ENCODE results near the gene SMG6.
A peak's percentile ranks its signal among the peaks of the same experiment; 100 is the strongest.

The SMG6 gene

DNA sequence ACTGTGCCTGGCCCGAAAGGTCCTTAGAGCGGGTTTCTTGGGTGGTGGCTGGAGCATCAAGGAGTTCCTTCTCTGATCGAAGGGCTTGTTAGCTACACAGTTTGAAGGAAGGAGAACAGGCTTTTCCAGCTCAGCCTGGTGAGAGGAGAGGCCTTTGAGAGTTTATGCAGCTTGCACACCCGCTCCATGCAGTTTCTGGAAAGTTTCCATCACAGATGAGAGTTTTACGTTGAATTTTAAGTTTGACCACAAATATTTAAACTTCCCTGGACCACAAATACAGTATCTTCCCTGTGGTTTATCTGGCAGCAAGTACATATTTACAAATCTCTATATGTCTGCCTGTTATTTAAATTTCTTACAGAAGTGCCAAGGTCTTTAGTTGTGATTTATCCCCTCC is 191.9 kb downstream of the SMG6 start:
- H3K9ac ChIP-seq (ENCODE audit: low read depth, low read length), result no peak overlapping the region
- H3K36me3 ChIP-seq (ENCODE audit: control insufficient read depth, insufficient read depth, low read length), result no peaks in the 10 kb centered on the region
- H3K9me3 ChIP-seq (ENCODE audit: control insufficient read depth, insufficient read depth, low read length), result no peaks in the 10 kb centered on the region
- H3K27me3 ChIP-seq (ENCODE audit: control insufficient read depth, insufficient read depth, low read length), result no peaks in the 10 kb centered on the region
- no peak overlapping the region for H3K4me3 ChIP-seq (ENCODE audit: low read depth, low read length)
- H3K4me1 ChIP-seq (ENCODE audit: control insufficient read depth, insufficient read depth, low read length), result no peaks in the 10 kb centered on the region

DNA sequence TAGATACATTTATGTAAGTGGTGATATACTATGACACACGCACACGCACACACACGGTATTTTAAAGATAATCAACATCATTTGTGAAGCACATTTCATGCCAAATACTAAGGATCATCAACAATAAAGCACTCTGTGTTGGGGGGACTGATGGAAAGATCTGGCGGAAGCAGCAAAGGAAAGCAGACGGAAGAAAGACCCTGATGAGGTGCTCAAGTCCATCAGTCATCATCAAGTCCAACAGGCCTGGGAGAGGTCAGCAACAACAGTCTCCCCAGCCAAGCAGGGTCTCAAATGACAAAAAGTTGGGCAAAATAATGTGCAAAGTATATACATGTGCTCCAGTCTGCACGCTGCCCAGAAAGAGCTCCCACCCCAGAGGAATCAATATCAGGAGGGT is 193.1 kb downstream of the SMG6 start:
- Histone ChIP-seq H3K9ac (ENCODE audit: low read depth, low read length) (no peak overlapping the region), H3K4me3 (ENCODE audit: low read depth, low read length) (no peak overlapping the region), H3K9me3 (ENCODE audit: control insufficient read depth, insufficient read depth, low read length) (no peaks in the 10 kb centered on the region), H3K4me1 (ENCODE audit: control insufficient read depth, insufficient read depth, low read length) (no peaks in the 10 kb centered on the region), H3K27me3 (ENCODE audit: control insufficient read depth, insufficient read depth, low read length) (no peaks in the 10 kb centered on the region), H3K36me3 (ENCODE audit: control insufficient read depth, insufficient read depth, low read length) (no peaks in the 10 kb centered on the region)

DNA sequence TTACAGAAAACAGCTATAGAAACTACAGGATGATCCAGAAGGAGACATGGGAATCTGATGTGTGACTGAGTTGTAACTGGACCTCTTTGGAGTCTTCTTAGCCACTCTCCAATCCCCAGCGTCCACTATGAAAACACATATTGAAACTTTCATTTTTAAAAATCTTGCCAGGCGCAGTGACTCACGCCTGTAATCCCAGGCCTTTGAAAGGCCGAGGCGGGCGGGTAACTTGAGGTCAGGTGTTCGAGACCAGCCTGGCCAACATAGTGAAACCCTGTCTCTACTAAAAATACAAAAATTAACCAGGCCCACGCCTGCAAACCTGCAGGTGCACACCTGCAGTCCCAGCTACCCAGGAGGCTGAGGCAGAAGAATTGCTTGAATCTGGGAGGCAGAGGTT is 195.4 kb downstream of the SMG6 start:
- H3K36me3 ChIP-seq (ENCODE audit: control insufficient read depth, insufficient read depth, low read length), result no peaks in the 10 kb centered on the region
- H3K9ac ChIP-seq (ENCODE audit: low read depth, low read length), result no peak overlapping the region
- no peaks in the 10 kb centered on the region for H3K27me3 ChIP-seq (ENCODE audit: control insufficient read depth, insufficient read depth, low read length)
- no peaks in the 10 kb centered on the region for H3K9me3 ChIP-seq (ENCODE audit: control insufficient read depth, insufficient read depth, low read length)
- H3K4me1 ChIP-seq (ENCODE audit: control insufficient read depth, insufficient read depth, low read length), result no peaks in the 10 kb centered on the region
- H3K4me3 ChIP-seq (ENCODE audit: low read depth, low read length), result no peak overlapping the region

DNA sequence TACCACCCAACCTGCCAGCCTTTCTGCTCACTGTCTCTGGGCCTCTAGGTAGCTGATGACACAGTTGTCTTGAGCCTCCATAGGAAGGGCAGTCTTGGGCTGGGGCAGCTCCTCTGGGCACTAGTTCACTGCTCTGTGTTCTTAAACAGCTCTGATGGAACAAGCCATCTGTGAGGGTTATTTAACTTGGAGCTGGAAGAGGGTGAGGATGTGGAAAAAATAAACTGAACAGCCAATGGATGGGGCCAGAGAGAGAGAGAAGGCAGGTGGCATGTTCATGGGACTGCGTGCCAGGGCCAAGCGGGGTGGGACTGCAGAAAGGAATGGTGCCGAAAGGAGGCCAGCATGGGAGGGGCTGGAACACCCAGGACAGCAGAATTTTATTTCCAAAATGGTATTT is 196.1 kb downstream of the SMG6 start:
- no peak overlapping the region for H3K4me3 ChIP-seq (ENCODE audit: low read depth, low read length)
- no peaks in the 10 kb centered on the region for H3K4me1 ChIP-seq (ENCODE audit: control insufficient read depth, insufficient read depth, low read length)
- H3K27me3 ChIP-seq (ENCODE audit: control insufficient read depth, insufficient read depth, low read length), result no peaks in the 10 kb centered on the region
- H3K9ac ChIP-seq (ENCODE audit: low read depth, low read length), result no peak overlapping the region
- H3K36me3 ChIP-seq (ENCODE audit: control insufficient read depth, insufficient read depth, low read length), result no peaks in the 10 kb centered on the region
- H3K9me3 ChIP-seq (ENCODE audit: control insufficient read depth, insufficient read depth, low read length), result no peaks in the 10 kb centered on the region

DNA sequence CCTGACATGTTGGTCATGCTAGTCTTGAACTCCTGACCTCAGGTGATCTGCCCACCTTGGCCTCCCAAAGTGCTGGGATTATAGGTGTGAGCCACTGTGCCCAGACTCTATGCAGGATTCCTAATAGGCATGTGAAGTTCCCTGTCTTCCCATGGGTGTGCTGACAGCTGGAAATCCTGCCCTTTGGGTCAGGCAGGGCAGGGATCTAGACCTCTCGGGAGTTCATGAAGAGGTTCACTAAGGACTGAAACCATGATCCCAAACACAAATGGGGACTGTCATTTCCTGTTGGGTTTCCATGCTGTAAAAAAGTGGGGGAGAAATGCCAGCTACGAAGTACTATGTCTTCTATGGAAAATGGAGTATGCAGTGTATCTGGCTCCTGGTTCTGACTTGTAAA is 196.5 kb downstream of the SMG6 start:
- Histone ChIP-seq H3K4me3 (ENCODE audit: low read depth, low read length) (no peak overlapping the region), H3K9ac (ENCODE audit: low read depth, low read length) (no peak overlapping the region), H3K4me1 (ENCODE audit: control insufficient read depth, insufficient read depth, low read length) (no peaks in the 10 kb centered on the region), H3K9me3 (ENCODE audit: control insufficient read depth, insufficient read depth, low read length) (no peaks in the 10 kb centered on the region), H3K27me3 (ENCODE audit: control insufficient read depth, insufficient read depth, low read length) (no peaks in the 10 kb centered on the region), H3K36me3 (ENCODE audit: control insufficient read depth, insufficient read depth, low read length) (no peaks in the 10 kb centered on the region)

DNA sequence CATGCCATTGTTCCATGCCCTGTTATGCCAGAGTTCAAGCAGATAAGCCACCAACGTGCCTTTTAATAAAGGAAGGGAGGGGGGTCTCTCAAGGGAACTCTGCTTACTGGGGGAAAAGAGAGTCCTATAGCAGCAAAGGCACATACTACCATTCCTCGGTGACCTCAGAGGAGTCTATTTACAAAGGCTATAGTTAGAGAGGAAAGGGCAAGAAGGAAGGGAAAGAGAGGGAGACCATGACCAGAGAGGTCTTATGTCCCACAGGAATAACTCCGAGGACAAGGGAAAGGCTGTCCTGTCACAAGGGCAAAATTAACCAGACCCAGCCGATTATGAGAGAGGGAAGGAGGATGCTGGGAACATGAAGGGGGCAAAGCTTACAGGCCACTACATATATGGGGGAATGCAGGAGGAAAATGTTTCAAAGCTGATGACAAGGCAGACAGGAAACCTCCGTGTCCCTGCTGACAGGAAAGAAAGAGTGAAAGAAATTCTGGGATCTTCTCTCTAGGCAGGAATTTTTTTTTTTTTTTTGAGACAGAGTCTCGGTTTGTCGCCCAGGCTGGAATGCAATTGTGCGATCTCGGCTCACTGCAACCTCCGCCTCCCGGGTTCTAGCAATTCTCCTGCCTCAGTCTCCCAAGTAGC is 197.2 kb downstream of the SMG6 start:
- no peaks in the 10 kb centered on the region for H3K4me1 ChIP-seq (ENCODE audit: control insufficient read depth, insufficient read depth, low read length)
- no peak overlapping the region for H3K4me3 ChIP-seq (ENCODE audit: low read depth, low read length)
- no peaks in the 10 kb centered on the region for H3K27me3 ChIP-seq (ENCODE audit: control insufficient read depth, insufficient read depth, low read length)
- H3K36me3 ChIP-seq (ENCODE audit: control insufficient read depth, insufficient read depth, low read length), result no peaks in the 10 kb centered on the region
- no peaks in the 10 kb centered on the region for H3K9me3 ChIP-seq (ENCODE audit: control insufficient read depth, insufficient read depth, low read length)
- no peak overlapping the region for H3K9ac ChIP-seq (ENCODE audit: low read depth, low read length)

DNA sequence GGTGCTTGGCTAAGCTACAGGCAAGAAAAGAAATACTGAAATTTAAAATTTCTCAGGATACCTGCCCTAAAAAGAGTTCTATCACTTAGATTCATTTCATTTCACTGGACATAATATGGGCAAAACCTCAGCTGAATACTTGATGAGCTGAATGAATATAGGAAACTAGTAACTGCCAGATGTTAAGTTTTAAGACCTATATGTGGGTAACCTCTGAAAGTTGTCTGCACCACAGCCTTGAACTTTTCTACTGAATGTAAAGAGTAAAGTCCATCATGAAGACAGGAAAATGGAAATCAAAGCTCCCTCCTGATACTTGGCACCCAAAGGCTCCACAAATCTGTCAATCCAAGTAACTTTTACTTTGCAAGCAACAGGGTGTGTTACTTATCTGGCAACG is 197.9 kb downstream of the SMG6 start:
- no peaks in the 10 kb centered on the region for H3K9me3 ChIP-seq (ENCODE audit: control insufficient read depth, insufficient read depth, low read length)
- no peak overlapping the region for H3K9ac ChIP-seq (ENCODE audit: low read depth, low read length)
- no peak overlapping the region for H3K4me3 ChIP-seq (ENCODE audit: low read depth, low read length)
- no peaks in the 10 kb centered on the region for H3K36me3 ChIP-seq (ENCODE audit: control insufficient read depth, insufficient read depth, low read length)
- no peaks in the 10 kb centered on the region for H3K27me3 ChIP-seq (ENCODE audit: control insufficient read depth, insufficient read depth, low read length)
- no peaks in the 10 kb centered on the region for H3K4me1 ChIP-seq (ENCODE audit: control insufficient read depth, insufficient read depth, low read length)

DNA sequence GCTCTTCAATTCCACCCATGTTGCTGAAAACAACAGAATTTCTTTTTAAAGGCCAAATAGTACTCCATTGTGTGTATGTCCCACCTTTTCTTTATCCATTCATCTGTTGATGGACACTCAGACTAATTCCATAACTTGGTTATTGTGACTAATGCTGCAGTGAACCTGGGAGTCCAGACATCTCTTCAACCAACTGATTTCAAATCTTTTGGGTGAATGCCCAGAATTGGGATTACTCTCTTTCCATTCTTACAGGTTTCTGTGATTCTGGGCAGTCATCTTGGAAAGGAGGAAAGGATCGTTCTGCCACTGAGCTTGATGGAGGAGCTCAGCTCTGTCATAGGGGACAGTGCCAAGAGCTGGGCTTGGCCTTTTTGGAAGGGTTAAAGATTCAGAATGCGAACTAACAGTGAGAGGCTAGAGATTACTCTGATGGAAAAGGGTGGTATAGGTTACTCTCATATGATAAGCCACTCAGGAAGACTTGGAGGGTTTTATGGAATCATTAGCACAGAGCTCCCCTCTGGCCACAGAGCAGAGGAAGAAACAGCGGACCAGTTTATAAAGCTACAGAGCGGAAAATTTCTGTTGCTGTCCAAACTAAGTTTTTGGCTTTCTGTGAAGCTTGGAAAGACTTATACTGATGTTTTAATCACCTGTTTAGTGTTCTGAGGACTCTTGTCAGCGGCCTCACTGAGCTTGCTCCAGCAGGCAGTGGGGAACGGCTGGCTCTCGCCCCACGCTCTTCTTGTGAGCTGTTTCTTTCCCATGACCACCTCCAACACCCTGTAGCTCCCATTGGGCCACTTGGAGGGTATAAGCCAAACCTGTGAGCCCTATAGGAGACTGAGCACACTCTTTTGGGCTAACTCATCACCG is 200.4 kb downstream of the SMG6 start:
- Histone ChIP-seq H3K36me3 (ENCODE audit: control insufficient read depth, insufficient read depth, low read length) (no peaks in the 10 kb centered on the region), H3K9ac (ENCODE audit: low read depth, low read length) (no peak overlapping the region), H3K4me3 (ENCODE audit: low read depth, low read length) (no peak overlapping the region), H3K4me1 (ENCODE audit: control insufficient read depth, insufficient read depth, low read length) (no peaks in the 10 kb centered on the region), H3K27me3 (ENCODE audit: control insufficient read depth, insufficient read depth, low read length) (no peaks in the 10 kb centered on the region), H3K9me3 (ENCODE audit: control insufficient read depth, insufficient read depth, low read length) (no peaks in the 10 kb centered on the region)

DNA sequence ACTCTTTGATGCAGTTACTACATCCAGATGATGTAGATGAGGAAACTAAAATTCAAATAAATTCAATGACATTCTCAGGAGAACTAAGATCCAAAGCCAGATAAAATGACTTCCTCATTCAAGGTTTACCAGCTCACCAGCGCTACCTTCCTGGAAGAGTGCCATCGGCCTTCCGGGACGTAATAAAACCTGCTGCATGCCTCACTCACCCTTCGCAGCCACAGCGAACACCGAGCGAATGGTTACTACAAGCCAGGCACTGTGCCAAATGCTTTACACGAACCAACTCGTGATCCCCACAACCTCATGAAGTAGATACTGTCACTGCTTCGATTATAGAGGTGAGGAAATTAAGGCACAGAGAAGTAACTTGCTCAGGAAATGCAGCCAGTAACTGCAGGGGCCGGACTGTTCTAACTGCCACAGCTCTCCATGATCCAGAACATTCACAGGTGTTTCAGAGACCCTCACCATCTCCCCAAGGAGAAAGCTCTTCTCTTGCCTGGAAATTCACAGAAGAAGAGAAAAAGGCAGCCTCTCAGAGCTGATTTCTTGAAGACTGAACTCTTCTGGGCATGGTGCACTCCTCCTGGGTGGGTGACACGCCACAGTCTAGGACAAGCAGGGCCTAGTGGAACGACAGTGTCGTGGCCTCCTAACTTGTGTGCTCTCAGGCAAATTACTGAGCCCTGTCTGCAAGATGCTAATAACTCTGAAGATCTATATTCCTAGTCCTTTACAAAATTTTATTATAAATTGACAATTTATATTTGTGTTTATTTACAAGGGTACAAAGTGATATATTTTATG is 201.9 kb downstream of the SMG6 start:
- no peak overlapping the region for H3K4me3 ChIP-seq (ENCODE audit: low read depth, low read length)

DNA sequence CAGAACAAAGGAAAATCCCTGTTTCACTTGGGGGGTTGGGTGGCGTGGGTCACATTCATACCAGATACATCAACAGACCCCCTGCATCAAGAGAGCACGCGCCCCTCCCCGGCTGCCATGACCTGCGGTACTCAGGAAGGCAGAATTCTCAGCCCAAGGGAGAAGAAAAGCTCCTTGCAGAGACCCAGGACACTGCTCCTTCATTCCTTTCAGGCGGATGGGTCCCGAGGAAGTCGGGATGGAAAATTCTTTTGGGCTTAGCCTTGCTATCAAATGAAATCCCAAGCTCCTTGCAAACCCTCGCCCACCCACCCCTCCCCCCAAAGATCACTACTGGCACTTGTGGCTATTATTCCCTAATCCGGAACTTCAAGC is 208.1 kb downstream of the SMG6 start:
- Histone ChIP-seq H3K4me3 (ENCODE audit: low read depth, low read length) (no peak overlapping the region), H3K27me3 (ENCODE audit: control insufficient read depth, insufficient read depth, low read length) (no peaks in the 10 kb centered on the region), H3K36me3 (ENCODE audit: control insufficient read depth, insufficient read depth, low read length) (no peaks in the 10 kb centered on the region), H3K9ac (ENCODE audit: low read depth, low read length) (peak overlapping the region; percentile 24), H3K4me1 (ENCODE audit: control insufficient read depth, insufficient read depth, low read length) (peaks cover 9% of the 10 kb centered on the region), H3K9me3 (ENCODE audit: control insufficient read depth, insufficient read depth, low read length) (no peaks in the 10 kb centered on the region)

More for the DNA sequence above, 201.9 kb downstream of the SMG6 start:
- H3K4me1 ChIP-seq (ENCODE audit: control insufficient read depth, insufficient read depth, low read length), result no peaks in the 10 kb centered on the region
- no peak overlapping the region for H3K9ac ChIP-seq (ENCODE audit: low read depth, low read length)
- H3K27me3 ChIP-seq (ENCODE audit: control insufficient read depth, insufficient read depth, low read length), result no peaks in the 10 kb centered on the region
- no peaks in the 10 kb centered on the region for H3K36me3 ChIP-seq (ENCODE audit: control insufficient read depth, insufficient read depth, low read length)
- no peaks in the 10 kb centered on the region for H3K9me3 ChIP-seq (ENCODE audit: control insufficient read depth, insufficient read depth, low read length)

DNA sequence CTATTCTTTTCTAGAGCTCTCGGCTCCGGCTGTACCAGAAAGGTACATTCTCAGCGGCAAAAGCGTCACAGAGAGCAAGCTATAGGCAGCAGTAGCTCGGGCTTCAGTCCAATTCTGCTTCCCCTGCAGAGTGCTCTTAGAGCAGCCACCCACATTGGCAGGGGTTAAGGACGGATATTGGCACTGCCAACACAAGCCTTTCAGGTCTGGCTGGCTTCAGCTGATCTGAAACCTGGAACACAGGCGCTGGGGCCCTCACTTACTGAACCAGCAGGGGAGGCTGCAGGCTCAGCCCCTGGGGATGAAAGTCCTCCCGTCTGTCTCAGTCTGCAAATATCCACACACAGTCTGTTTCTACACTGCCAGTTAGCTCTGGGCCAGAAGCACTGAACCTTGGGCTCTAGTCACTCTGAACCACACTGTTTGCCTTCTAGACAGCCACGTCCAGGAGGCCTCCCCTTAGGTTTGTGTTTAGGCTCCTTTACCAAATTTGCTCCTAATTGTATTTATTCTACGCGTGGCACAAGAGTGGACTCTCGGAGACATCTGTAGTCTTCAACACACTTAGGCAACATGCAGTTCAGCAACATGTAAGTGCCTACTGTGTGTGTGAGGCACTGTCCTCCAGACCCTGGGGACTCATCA is 208.6 kb downstream of the SMG6 start:
- Histone ChIP-seq H3K27me3 (ENCODE audit: control insufficient read depth, insufficient read depth, low read length) (no peaks in the 10 kb centered on the region), H3K4me3 (ENCODE audit: low read depth, low read length) (no peak overlapping the region), H3K9ac (ENCODE audit: low read depth, low read length) (peak overlapping the region; percentile 24), H3K36me3 (ENCODE audit: control insufficient read depth, insufficient read depth, low read length) (no peaks in the 10 kb centered on the region), H3K4me1 (ENCODE audit: control insufficient read depth, insufficient read depth, low read length) (peaks cover 9% of the 10 kb centered on the region), H3K9me3 (ENCODE audit: control insufficient read depth, insufficient read depth, low read length) (no peaks in the 10 kb centered on the region)

All from iPS-15b (cell line).